GM18498 (cell line): ENCODE measurements around the gene UBE2H.

Source experiments
- ATAC-seq: cut with Tn5 transposase; IDR thresholded peaks from one replicate; pipeline ENCODE4 v1.9.1; 2021; ENCODE audit warnings: mild to moderate bottlenecking, moderate library complexity; ENCODE audit not compliant: unreplicated experiment

Gene UBE2H

GRCh38 chr7:129792721-129793120, 160.0 kb downstream of the UBE2H start:
- no peak for ATAC-seq

DNA sequence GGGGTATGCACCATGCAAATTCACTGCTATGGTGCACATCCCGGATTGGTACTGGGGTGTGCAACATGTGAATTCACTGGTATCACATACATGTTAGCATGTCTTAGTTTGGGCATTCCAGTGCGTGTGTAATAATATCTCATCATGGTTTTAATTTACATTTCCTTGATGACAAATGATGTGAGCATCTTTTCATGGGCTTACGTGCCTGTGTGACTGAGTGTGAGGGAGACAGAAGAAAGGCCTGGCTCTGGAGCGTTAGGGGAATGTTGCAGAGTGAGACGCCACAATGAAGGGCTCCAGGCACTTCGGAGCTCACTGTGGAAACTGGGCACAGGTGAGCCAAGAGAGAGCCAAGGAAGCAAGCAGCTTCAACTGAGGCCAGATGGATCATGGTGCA, 162.6 kb downstream of the UBE2H start:
- no peak for ATAC-seq

DNA sequence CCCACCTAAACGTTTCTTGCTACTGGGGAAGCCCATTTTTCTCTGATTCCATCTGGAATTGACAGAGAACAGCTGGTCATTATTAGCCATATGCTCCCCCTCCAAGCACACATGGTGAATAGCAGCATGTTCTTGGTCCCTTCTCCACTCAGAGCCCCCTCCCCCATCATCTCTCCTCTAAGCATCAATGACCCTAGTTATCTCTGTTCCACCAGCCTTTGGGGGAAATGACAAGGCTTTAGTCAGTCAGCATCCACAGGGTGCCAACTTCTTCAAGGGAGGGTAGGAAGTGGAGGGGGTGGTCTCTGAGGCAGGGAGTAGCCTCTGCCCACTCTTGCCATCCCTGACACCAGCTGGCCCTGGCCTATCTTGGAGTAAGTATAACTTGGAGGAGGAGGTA, 163.1 kb downstream of the UBE2H start:
- no peak for ATAC-seq

GRCh38 chr7:129789000-129789399, 163.8 kb downstream of the UBE2H start:
- no peak for ATAC-seq

DNA sequence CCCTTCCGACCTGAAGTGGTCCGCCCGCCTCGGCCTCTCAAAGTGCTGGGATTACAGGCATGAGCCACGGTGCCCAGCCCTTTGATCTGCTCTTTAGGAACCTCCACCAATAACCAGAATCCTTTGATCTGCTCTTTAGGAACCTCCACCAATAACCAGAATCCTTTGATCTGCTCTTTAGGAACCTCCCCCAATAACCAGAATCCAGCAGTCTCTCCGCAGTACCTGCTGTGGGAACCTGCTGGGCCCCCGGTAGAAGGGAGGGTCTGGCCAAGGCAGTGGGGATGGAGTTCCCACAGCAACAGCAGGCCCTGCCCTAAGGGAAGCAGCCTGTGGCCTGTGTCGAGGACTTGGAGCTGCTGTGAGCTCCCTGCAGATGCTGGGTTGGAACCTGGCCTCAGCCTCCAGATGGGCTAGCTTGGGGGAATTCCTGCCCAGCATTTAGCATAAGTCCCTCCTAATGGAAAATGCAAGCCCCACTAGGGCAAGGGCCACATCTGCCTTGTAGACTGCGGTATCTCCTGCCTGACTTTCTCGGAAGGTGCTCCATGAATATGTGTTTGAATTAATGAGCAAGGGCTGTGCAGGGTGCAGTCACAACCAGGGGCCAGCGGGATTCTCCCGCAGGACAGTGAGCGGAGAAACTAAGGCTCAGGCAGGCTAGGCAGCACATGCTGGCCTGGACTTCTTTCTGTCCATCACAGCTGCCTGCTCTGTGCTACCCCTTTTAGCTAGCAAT, 165.8 kb downstream of the UBE2H start:
- no peak for ATAC-seq

- ATAC-seq = no peak
Observed at GRCh38 chr7:129785685-129786514, 166.9 kb downstream of the UBE2H start.

- ATAC-seq = no peak
Observed at GRCh38 chr7:129784783-129785684, 167.7 kb downstream of the UBE2H start.

GRCh38 chr7:129784437-129784782, 168.3 kb downstream of the UBE2H start:
- no peak for ATAC-seq

DNA sequence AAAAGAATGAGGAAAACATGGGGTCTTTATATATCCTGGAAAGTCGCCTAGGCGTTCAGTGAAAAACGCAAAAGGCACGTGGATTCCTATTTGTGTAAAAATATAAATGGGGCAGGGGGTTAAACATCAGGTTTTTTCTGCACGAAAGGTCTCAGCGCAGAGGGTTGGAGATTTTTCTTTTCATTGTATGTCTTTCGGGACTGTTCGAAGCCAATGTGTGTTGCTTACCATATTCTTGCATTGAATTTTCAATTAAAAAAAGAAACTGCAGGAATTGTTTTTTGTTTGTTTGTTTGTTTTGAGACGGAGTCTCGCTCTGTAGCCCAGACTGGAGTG, 169.2 kb downstream of the UBE2H start:
- ATAC-seq = no peak

GRCh38 chr7:129782818-129783583, 169.8 kb downstream of the UBE2H start:
- ATAC-seq = no peak

DNA sequence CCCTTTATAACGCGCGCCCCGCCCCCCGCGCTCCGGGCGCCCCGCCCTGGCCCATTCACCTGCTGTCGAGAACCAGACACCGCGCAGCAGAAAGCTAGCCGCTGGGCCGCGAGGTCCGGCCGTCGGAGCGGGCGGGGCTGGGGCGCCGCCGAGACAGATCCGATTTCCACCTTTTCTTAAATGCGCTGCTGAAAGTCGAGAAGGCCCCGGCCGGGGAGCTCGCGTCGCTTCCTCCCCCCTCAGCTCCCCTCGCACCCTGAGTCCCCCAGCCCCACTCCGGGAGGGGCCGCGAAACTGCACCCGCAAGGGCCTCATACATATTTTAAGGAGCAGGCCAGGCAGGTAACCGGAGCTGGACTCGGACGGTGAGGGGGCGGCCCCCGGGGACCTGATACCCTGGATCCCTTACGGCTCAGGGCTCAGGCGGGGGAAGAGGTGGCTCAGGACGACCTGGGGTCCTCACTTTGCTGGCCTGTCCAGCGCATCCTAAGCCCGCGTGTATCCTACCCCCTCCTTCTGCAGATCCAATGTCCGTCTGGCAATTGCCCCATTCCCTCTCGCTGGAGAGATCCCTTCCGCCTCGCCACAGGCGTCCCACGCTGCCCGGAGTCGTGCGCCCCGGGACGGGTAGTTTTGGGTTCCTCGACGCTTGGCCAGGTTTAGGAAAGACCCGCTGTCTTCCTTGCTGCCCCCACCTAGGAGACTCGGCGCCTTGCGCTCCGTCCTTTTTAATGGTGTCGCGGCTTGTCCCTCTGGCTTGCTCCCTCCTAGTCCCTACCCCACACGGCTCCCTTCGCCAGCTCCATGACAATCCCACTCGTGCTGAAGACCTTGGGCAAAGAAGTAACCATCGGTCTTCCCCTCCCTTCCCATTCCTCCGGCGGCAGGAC, 170.6 kb downstream of the UBE2H start:
- no peak for ATAC-seq

DNA sequence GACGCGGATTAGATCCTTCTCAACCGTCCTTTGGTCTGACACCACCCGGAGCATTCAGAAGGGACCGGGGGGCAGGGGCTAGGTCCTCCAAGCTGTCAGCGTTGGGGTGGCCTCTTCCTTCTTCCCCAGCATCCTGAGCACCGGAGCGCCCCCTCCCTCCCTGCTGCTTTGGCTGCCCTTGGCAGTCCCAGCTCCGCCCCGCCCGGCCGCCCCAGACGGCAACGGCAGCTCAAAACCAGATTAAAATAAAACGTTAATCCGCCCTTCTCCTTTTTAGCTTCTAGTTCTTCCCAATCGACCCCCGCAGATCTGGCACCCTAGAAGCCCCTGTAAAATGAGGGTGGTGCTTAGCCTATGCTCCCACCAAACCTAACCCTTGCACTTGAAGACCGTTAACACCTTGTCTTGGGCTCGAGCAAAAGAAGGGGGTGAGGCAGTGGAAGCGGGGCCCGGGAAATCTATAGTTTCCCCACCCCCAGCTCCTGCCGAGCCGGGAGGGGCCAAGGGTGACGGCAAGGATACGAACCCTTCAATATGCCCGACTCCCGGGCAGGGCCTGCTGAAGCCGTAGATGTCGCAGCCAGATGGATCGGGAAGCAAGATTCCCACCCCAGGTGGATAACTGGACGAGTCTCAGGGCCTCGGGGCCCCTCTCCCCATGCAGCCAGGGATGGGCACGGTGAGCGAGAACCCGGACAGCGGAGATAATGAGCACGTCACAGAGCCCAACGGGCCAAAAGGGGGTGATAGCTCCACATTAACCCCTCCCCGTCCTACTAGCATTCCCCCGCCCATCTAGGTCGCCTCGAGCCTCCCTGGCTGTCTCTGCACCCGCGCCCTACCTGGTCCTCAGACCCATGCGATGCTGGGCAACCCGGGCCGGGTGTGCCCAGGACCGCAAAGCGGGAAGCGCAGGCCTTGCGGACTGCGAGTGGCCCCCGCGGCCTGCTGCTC, 171.5 kb downstream of the UBE2H start:
- no peak for ATAC-seq
